ENCODE results near the gene PPP6R2. TPM values are rescaled to one million over a fixed set of nuclear protein-coding genes. Genes with fewer than 3 reads are reported as not detected.
"Not testable (repeated sequence)": the region's sequence is repeated elsewhere in the genome, so short reads cannot be mapped to it uniquely, and the experiment has no call there.

PPP6R2 gene
- total RNA-seq, 2 donors from 2014 or later: 61.1 to 100 TPM

- ATAC-seq (no peak), DNase-seq (ENCODE audit: low spot score) (no peak)
- Mint-ChIP-seq H3K9me3 (no peaks in the 10 kb centered on the region), H3K4me3 (peak overlapping the region; percentile 31), H3K27ac (peak overlapping the region; percentile 68 to 79), H3K4me1 (ENCODE audit: low read depth in 2 of 2) (peaks cover 32 to 43% of the 10 kb centered on the region in 2 donors), H3K36me3 (peaks cover 6% of the 10 kb centered on the region), H3K27me3 (no peaks in the 10 kb centered on the region)
Observed at GRCh38 chr22:50360578-50360977, 17.5 kb downstream of the PPP6R2 start.

GRCh38 chr22:50361222-50361621, 18.1 kb downstream of the PPP6R2 start:
- Mint-ChIP-seq H3K4me3 (peak overlapping the region; percentile 31), H3K27ac (peak overlapping the region; percentile 68 to 79), H3K4me1 (ENCODE audit: low read depth in 2 of 2) (peaks cover 32 to 47% of the 10 kb centered on the region in 2 donors), H3K36me3 (peaks cover 6% of the 10 kb centered on the region), H3K9me3 (no peaks in the 10 kb centered on the region), H3K27me3 (no peaks in the 10 kb centered on the region)
- ATAC-seq: peak in 1 of 2 donors; percentile 63
- DNase-seq (ENCODE audit: low spot score): no peak

GRCh38 chr22:50361688-50362087, 18.6 kb downstream of the PPP6R2 start:
- Mint-ChIP-seq H3K9me3 (no peaks in the 10 kb centered on the region), H3K4me3 (no peak overlapping the region), H3K27ac (peak overlapping the region; percentile 68 to 79), H3K27me3 (no peaks in the 10 kb centered on the region), H3K4me1 (ENCODE audit: low read depth in 2 of 2) (peaks cover 35 to 50% of the 10 kb centered on the region in 2 donors), H3K36me3 (peaks cover 6% of the 10 kb centered on the region)
- DNase-seq (ENCODE audit: low spot score): no peak
- peak; percentile 52 to 82 for ATAC-seq

GRCh38 chr22:50363166-50363802, 20.2 kb downstream of the PPP6R2 start:
- H3K9me3 Mint-ChIP-seq: no peaks in the 10 kb centered on the region
- peaks cover 33 to 53% of the 10 kb centered on the region in 2 donors for H3K4me1 Mint-ChIP-seq (ENCODE audit: low read depth in 2 of 2)
- peaks cover 6% of the 10 kb centered on the region for H3K36me3 Mint-ChIP-seq
- no peak for ATAC-seq
- H3K27ac Mint-ChIP-seq: no peak overlapping the region
- no peak overlapping the region for H3K4me3 Mint-ChIP-seq
- no peaks in the 10 kb centered on the region for H3K27me3 Mint-ChIP-seq
- DNase-seq (ENCODE audit: low spot score): no peak

GRCh38 chr22:50363803-50364194, 20.7 kb downstream of the PPP6R2 start:
- H3K27me3 Mint-ChIP-seq; H3K4me3 Mint-ChIP-seq; H3K36me3 Mint-ChIP-seq; H3K9me3 Mint-ChIP-seq; H3K27ac Mint-ChIP-seq; ATAC-seq; DNase-seq (ENCODE audit: low spot score): not testable (repeated sequence)
- H3K4me1 Mint-ChIP-seq (ENCODE audit: low read depth in 2 of 2): peaks cover 33 to 54% of the 10 kb centered on the region in 2 donors

- H3K27ac Mint-ChIP-seq: no peak overlapping the region
- peaks cover 13 to 30% of the 10 kb centered on the region in 2 donors for H3K4me1 Mint-ChIP-seq (ENCODE audit: low read depth in 2 of 2)
- H3K36me3 Mint-ChIP-seq: no peaks in the 10 kb centered on the region
- H3K4me3 Mint-ChIP-seq: no peak overlapping the region
- ATAC-seq (no peak), DNase-seq (ENCODE audit: low spot score) (no peak)
- no peaks in the 10 kb centered on the region for H3K9me3 Mint-ChIP-seq
- H3K27me3 Mint-ChIP-seq: no peaks in the 10 kb centered on the region
Observed at GRCh38 chr22:50367778-50368500, 24.8 kb downstream of the PPP6R2 start.

GRCh38 chr22:50371101-50371648, 28.0 kb downstream of the PPP6R2 start:
- Mint-ChIP-seq H3K9me3 (no peaks in the 10 kb centered on the region), H3K36me3 (no peaks in the 10 kb centered on the region), H3K4me3 (no peak overlapping the region), H3K27me3 (no peaks in the 10 kb centered on the region), H3K27ac (no peak overlapping the region), H3K4me1 (ENCODE audit: low read depth in 2 of 2) (peaks cover 8 to 21% of the 10 kb centered on the region in 2 donors)
- DNase-seq (ENCODE audit: low spot score) (no peak), ATAC-seq (no peak)

GRCh38 chr22:50376085-50376651, 33.0 kb downstream of the PPP6R2 start:
- DNase-seq (ENCODE audit: low spot score) (no peak), ATAC-seq (no peak)
- no peak overlapping the region for H3K4me3 Mint-ChIP-seq
- H3K27me3 Mint-ChIP-seq: no peaks in the 10 kb centered on the region
- peaks cover 11% of the 10 kb centered on the region for H3K36me3 Mint-ChIP-seq
- no peak overlapping the region for H3K27ac Mint-ChIP-seq
- H3K9me3 Mint-ChIP-seq: no peaks in the 10 kb centered on the region
- peaks cover 5 to 9% of the 10 kb centered on the region in 2 donors for H3K4me1 Mint-ChIP-seq (ENCODE audit: low read depth in 2 of 2)

GRCh38 chr22:50381021-50381555, 38.0 kb downstream of the PPP6R2 start:
- not testable (repeated sequence) for ATAC-seq; H3K4me3 Mint-ChIP-seq; H3K27me3 Mint-ChIP-seq; H3K9me3 Mint-ChIP-seq; DNase-seq (ENCODE audit: low spot score)
- Mint-ChIP-seq H3K27ac (peak overlapping the region in 1 of 2 donors; percentile 41), H3K36me3 (peaks cover 11% of the 10 kb centered on the region), H3K4me1 (ENCODE audit: low read depth in 2 of 2) (peaks cover 5 to 13% of the 10 kb centered on the region in 2 donors)

- ATAC-seq: no peak
- Mint-ChIP-seq H3K4me1 (ENCODE audit: low read depth in 2 of 2) (peaks cover 22 to 48% of the 10 kb centered on the region in 2 donors), H3K27me3 (no peaks in the 10 kb centered on the region), H3K9me3 (no peaks in the 10 kb centered on the region), H3K27ac (peak overlapping the region; percentile 78 to 95), H3K4me3 (no peak overlapping the region), H3K36me3 (peaks cover 4% of the 10 kb centered on the region)
- DNase-seq (ENCODE audit: low spot score): no peak
Observed at GRCh38 chr22:50396751-50397370, 53.7 kb downstream of the PPP6R2 start.

GRCh38 chr22:50397371-50398060, 54.4 kb downstream of the PPP6R2 start:
- H3K4me1 Mint-ChIP-seq (ENCODE audit: low read depth in 2 of 2): peaks cover 22 to 46% of the 10 kb centered on the region in 2 donors
- DNase-seq (ENCODE audit: low spot score); H3K36me3 Mint-ChIP-seq; H3K9me3 Mint-ChIP-seq; ATAC-seq; H3K27me3 Mint-ChIP-seq; H3K4me3 Mint-ChIP-seq: not testable (repeated sequence)
- H3K27ac Mint-ChIP-seq: peak overlapping the region; percentile 78 to 95

GRCh38 chr22:50398831-50399648, 55.9 kb downstream of the PPP6R2 start:
- DNase-seq (ENCODE audit: low spot score) (no peak), ATAC-seq (peak in 1 of 2 donors; percentile 8)
- Mint-ChIP-seq H3K4me1 (ENCODE audit: low read depth in 2 of 2) (peaks cover 22 to 42% of the 10 kb centered on the region in 2 donors), H3K27ac (peak overlapping the region; percentile 78 to 94), H3K27me3 (no peaks in the 10 kb centered on the region), H3K9me3 (no peaks in the 10 kb centered on the region), H3K36me3 (peaks cover 4% of the 10 kb centered on the region), H3K4me3 (no peak overlapping the region)

All from natural killer cell treated with Interleukin-12 subunit alpha and Interleukin-12 subunit beta and Interleukin-15 and Interleukin-18, amount 100 ng/mL, for 72 hours (primary cell).